ENCODE results near the gene PCNA.
"Not testable (repeated sequence)": the region's sequence is repeated elsewhere in the genome, so short reads cannot be mapped to it uniquely, and the experiment has no call there.

PCNA gene

DNA sequence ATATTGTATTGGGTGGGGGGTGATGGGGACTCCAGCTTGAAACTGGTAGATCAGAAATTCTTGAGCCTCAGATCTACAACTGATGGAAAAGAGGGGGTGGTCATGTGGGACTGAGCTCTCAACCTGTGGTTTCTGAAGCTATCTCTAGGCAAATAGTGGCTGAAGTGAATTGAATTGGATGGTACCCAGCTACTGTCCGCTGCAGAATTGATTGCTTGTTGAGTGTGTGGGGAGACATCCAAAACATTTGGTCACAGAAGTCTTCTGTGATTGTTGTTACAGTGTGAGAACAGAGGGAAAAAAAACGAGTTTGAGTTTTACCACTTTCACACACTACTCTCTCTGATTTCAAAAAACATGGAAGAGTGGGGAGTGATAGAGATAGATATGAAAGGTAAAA lies 21.9 kb upstream of the PCNA start:
- DNase-seq (ENCODE audit: low spot score): no peak

DNA sequence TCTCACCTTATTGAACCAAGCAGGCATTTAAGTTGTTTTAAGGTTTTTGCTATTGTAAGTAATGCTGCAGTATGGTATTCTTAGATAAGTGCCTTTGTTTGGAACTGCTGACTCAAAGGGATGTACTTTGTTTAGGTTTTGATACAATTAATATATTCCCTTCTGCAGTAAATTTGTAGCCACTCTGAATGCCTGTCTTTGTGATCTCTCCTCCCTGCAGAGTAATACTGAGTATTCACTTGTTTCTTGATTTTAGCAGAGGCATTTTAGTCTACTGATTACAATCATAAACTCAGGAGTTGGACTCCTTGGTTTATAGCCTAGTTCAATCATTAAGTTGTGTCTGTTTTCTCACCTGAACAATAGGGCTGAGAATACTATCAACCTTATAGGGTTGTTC lies 20.4 kb upstream of the PCNA start:
- peak; percentile 39 for DNase-seq (ENCODE audit: low spot score)

DNA sequence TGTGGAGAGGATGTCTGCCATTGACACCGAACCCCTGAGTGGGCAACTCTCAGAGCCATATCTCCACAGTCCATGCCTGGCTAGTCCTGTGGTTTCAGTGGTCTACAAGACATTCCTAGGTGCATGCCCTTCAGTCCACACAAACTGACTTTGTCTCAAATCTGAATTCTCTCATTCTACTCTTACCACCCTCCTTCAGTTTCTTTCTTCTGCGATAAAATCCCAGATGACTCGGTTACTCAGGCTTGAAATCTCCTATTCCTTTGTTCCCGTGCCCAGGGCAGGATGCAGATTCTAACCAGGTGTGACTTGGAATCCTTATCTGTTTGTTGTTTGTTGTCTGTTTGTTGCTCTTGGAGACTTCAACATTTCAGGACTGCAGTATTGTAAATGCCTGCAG lies 16.3 kb upstream of the PCNA start:
- DNase-seq (ENCODE audit: low spot score): no peak

DNA sequence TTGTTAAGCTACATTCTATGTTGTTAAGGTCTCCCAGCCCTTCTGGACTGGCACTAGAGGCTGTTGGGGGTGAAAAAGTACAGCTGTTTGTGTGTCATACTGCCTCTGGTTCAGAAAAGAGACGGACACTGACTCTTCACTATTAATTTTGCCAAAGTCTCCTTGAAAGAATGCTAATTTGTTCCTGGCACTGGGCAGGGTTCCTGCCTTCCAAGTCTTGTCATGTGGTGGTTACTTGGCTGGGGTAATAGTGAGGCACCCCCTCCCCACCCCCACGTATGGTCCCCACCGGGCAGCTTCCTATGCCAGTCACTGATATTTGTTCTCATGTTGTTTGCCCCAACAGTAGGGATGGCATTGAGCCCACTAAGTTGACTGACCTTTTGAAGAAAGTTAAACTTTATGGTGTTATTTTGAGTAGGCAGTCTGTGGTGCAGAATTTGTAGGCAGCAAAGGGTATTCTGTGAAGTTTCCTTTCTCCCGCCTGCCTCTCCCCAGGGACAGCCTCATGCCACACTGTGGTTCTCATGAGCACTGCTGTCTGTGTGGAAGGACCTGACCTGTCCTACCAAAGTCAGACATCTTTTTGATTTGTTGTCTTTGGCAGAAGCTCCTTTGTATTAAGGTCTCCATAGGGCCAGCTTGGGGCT lies 15.7 kb upstream of the PCNA start:
- no peak for DNase-seq (ENCODE audit: low spot score)

DNA sequence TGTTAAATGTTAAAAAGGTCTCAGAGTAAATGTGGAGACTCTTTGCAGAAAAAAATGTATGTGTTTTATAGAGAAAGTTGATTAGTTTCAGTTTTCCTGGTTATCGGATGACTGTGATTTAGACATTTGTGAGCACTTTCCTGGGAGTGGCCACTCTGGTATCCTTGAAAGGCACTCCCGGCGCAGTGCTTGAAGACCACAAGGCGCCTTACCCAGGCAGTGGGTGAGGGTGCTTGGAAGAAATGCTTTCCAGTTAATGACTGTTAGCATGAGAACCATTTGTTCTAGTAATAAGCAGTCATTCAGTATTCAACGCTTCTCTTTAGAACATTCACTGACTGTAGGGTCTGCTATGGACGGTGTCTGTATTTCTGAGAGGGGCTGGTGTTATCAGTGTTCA lies 14.2 kb upstream of the PCNA start:
- DNase-seq (ENCODE audit: low spot score): no peak

DNA sequence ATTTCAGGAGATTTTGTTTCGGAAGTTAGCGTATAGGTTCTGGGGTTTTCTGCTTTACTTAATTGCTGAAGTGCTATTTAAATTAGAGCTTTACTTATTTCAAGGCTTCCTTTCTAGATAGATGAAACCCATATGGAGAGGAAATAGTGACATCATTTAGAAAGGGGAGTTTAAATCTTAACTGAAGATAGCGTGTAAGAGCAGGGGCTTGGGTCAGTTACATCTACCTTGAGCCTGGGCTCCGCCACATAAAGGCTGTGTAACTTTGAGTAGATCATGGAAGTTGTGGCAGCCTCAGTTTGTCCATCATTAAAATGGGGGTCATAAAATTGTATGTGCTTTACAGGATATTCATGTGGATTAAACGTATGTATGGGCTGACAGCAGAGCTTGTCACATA lies 11.7 kb upstream of the PCNA start:
- DNase-seq (ENCODE audit: low spot score): no peak

DNA sequence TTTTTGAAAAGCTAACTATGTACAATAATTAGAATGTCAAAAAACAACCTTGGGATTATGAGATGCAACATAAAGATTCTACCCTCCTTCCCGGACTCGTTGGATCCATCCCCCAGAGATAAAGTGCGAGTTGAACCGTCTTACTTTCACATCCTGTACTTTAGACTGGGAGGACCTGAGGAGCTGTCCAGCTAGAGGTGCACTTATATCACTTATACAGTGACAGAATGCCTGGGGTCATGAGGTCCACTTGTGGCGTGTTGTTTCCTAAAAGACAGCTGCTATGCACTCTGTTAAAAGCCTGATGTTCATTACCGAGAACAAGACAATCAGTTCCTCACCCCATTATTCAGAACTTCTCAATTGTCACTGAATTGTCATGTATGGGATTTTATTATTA lies 9.1 kb upstream of the PCNA start:
- no peak for DNase-seq (ENCODE audit: low spot score)

DNA sequence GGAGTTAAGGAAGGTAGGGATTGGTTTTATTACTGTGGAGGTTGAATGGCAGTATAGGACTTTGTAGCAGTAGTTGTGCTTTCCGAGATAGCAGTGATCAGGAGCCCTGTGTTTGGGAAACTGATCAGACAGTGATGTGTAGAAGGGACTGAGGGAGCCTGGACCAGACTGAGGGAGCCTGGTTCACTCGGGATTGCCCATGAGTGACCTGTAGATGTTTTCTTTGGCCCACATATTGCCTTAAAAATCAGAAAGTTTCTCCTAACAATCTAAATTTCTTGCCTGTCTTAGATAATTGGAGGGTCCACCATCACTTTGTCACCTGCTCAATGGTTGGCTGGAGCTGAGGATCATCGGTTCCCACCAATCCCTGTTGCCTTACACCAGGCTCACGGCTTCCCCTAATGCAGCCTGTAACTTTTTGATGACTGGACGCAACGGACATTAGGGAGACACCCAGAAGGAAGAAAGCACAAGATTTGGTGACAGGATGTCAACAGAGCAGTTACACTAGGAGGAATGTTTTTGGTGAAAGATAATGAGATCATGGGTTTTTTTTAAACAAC lies 8.2 kb upstream of the PCNA start:
- no peak for DNase-seq (ENCODE audit: low spot score)

DNA sequence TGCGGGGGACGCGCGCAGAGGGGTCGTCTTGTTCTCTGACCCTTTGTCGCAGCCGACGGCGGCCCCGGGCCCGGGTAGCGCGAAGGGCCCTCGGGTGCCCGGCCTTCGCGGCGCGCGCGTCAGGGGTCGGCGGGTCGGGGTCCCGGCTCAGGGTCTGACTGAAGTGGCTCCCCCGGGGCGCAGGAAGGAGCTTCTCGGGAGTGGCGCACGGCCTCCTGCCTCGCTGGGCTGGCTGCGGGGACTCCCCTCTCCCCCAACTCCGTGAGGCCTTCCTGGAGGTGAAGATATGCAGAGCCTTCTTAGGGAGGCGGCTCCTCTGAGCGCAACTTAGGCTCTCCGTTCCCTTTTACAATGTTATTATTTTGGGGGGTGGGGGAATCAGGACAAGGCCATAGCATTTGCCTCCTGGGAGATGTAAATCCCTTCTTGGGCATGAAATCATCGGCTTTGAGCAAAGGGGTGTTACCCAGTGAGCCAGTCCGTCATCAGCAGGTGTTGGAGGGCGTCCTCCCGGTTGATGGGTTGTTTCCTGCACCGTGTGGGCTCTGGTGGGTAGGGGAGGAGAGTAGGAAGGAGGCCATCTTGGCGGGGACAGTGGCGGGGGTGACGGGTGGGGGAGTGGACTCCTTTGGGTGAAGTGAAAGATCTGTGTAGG lies 7.6 kb upstream of the PCNA start:
- no peak for DNase-seq (ENCODE audit: low spot score)

DNA sequence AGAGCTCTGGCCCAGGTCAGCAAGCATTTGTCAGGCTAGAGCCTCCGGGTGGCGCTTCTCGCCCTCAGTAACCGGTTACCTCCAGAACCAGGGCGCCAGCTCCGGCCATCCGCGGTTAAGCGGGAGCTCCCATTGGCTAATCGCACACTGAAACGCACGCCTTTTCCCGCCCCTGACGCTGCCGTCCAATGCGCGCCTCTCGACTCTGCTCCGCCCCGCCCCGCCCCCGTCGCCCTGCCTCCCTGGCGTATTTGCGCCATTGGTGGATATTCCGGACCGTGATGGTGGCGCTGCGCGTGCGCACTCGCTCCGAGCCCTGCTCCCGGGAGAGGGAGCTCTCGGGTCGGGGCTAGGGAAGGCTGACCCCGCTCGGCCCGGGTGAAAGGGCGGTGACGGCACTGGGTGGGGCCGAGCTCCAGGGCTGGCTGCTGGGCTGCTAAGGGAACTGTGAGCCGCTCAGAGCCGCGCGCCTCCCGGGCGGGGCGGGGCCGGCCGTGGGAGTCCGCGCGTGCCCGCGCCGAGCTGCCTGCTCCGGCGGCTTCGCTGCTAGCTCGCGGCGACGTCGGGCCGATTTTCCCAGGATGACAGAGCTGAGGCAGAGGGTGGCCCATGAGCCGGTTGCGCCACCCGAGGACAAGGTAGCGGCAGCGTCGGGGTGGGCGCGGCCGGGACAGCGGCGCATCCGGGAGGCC lies 6.9 kb upstream of the PCNA start, which contains the start of gene CDS2:
Gene CDS2 (plus strand): TSS at position 497 of the 692 bp plus-strand sequence. CDS start 85 bp downstream, at position 582.
- peak; percentile 99 for DNase-seq (ENCODE audit: low spot score)

DNA sequence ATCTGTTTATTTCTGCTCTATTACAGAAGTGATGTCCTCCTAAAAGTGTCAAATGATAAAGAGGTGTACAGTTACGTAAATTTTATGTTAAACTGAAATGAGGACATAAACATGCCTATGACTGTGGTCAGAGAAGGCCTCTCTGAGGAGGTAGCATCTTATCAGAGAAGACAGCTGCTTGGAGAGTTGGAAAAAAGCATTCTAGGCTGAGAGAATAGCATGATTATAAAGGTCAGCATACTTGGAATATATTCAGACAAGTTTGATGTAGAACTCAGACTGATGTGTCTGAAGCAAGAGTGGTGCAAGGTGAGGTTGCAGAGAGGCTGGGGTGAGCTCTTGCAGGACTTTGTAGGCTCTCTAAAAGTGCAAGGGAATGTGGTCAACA lies 3.1 kb upstream of the PCNA start:
- DNase-seq (ENCODE audit: low spot score): no peak

DNA sequence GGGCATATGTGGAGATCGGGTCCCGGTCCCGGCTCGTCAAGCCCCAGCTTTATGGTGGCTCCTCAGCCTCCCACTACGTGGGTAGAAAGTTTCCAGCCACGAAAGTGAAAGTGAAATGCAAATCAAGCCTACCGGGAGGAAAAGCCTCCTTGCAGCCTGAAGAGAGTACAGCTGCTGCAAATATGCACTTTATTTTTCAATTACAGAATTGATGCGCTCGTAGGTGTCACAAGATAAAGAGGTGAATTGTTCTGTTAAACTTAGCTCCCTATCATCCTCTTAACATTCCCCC lies 373 bp upstream of the PCNA start:
- DNase-seq (ENCODE audit: low spot score): no peak

DNA sequence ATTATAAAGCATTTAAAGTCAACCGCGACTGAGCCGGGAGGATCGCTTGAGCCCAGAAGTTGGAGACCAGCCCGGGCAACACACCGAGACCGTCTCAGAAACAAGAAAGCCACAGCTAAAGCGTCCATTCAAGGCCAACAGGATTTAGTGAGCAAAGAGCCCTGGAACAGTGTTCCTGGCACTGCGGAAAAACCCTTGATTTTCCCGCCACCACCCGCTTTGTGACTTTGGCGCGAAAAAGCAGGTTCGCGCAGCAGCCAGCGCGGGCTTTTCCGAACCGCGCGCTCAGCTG lies 669 bp downstream of the PCNA start:
- DNase-seq (ENCODE audit: low spot score): no peak

DNA sequence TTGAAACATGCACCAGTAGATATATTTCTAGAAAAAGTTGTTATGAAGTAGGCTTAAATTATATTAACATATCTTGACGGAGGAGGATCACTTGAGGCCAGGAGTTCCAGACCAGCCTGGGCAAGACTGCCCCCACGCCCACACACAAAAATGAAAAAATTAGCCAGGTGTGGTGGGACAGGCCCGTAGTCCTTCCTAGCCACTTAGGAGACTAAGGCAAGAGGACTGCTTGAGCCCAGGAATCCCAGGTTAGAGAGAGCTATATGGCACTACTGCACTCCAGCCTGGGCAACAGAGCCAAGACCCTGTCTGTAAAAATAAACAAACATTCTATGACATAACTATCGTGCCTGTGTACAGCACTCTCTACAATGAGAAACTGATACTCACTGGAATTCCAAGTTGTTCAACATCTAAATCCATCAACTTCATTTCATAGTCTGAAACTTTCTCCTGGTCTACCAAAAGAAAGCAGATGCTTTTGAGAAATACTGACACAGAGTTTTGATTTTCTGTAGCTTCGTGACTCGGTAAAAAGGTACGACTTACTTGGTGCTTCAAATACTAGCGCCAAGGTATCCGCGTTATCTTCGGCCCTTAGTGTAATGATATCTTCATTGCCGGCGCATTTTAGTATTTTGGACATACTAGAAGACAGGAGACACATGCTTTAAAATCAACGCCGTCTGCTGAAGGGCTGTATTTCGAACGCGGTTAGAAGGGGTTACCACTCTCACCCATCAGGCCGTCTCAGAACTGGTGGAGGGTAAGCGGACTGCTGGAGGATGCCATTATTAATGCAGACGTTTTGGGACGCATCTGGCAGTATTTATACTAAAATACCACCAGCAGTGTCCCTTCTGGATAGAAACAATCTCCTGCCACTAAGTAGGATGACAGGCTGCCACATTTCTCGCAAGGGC lies 1.3 kb downstream of the PCNA start:
- no peak for DNase-seq (ENCODE audit: low spot score)

DNA sequence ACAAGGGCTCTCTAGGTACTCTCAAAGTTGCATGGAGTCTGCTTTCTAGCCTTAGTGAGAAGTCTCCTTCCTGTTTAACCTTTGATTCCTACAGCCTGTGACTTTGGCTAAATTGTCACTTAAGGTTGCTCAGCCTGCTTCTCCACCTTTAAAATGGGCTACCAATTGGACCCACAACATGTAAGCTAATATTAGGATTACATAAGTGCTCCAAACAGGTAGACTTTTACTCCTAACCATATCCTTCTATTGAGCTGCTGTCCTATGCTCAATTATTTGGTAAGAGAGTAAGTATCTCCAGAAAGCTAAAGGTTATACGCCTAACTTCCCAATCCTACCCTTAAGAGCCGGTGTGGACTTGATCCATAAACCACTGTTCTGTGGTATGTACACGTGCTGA lies 2.9 kb downstream of the PCNA start:
- DNase-seq (ENCODE audit: low spot score): no peak

DNA sequence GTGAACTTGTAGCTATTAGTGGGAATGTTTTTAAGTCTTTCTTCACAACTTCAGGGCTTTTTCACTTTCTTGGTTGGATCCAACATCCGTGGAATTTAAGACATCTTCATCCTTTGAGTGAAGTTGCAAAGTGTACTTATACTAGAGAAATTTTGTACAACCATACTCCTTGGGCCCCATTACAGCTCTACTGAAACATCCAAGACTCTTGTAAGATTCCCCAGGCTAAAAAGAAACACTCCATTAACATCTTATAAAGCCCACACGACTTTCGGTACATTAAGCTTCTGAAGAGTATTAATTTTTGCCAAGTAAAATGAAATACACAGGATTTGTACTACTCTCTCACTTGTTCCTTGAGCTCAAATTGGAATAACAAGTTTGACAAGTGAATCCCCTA lies 5.4 kb downstream of the PCNA start:
- DNase-seq (ENCODE audit: low spot score): no peak

DNA sequence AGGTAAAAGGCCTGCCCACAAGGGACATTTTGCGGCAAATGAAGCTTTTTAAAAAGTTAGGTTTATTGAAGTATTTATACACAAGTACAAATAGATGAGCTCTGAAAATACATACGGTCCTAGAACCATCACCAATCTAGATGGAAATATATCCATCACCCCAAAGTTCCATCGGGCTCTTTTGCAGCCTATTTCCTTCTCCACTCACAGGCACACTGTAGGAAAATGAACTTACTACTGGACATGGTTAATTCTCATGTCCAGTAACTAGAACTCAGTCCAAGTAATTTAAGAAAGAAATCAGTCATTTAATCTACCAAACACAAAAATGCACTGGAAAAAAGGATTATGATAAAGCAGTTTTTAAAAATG lies 6.2 kb downstream of the PCNA start:
- no peak for DNase-seq (ENCODE audit: low spot score)

DNA sequence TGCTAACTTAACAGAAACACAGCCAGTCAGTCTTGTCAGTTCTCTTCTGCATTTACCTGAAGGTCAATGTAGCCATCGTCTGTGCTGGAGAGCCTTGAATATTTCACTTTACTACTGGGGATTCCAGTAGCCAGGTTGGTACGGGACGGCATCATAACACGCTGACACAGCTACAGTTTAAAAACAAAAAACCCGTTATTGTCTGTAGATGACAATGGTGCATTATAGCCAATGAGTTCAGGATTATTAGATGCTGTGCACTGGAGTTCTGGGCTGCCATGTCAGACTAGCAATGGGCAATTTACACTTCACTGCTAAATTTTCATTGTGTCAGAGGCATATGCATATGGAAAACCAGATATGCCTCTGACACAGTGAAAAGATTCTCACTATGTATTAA lies 10.5 kb downstream of the PCNA start:
- DNase-seq (ENCODE audit: low spot score): no peak

DNA sequence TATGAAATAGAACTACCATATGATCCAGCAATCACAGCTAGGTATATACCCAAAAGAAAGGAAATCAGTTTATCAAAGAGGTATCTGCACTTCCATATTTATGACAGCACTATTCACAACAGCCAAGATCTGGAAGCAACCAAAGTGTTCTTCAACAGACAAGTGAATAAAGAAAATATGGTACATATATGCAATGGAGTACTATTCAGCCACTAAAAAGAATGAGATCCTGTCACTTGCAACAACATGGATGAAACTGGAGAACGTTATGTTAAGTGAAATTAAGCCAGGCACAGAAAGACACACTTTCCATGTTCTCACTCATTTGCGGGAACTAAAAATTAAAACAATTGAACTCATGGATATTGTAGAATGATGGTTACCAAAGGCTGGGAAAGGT lies 15.3 kb downstream of the PCNA start:
- DNase-seq (ENCODE audit: low spot score): no peak

DNA sequence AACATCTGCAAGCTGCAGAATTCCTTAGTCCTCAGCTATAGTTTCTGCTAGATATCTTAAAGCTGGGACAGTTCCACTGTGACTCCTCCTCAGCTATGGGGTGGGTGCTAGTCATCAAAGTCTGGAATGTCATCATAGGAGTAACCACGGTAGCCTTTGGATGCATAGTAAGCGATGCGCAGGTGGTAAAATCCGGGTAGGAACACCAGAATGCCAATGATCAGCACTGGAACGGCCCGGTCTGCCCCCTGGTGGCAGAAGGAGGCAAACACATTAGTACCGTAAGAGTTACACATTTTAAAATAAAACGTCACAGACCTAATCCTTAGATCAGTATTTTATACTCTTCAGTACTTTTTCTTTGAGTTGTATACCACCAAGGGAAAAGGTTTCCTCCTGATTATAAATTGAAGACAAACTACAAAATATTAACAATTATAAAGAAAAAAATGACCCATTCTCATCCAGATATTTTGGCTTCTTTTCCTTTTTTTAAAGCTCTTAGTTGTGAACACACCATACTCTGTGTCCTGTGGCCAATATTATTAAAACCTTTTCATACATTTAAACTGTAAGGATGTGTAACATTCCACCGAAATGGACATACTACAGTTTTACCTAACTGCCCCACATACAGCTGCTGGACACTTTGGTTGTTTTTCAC lies 18.9 kb downstream of the PCNA start:
- peak; percentile 78 for DNase-seq (ENCODE audit: low spot score)

DNA sequence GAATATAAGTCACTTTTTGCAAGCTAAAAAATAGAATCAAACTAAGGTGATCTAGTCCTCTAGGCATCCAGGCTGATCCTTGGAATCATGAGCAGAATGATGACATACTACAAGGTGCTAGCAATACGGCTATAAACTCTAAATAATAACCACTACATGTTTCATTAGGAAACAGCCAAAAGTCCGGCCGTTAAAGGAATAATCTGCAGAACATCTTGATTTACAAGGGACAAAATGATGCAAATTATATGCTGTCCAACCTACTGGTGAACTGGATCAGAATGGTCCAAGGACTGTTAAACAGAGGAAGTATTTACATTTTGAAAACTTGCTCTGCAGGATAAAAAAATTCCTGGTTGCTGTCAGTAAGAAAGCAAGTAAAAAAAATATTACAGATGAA lies 19.8 kb downstream of the PCNA start:
- DNase-seq (ENCODE audit: low spot score): not testable (repeated sequence)

DNA sequence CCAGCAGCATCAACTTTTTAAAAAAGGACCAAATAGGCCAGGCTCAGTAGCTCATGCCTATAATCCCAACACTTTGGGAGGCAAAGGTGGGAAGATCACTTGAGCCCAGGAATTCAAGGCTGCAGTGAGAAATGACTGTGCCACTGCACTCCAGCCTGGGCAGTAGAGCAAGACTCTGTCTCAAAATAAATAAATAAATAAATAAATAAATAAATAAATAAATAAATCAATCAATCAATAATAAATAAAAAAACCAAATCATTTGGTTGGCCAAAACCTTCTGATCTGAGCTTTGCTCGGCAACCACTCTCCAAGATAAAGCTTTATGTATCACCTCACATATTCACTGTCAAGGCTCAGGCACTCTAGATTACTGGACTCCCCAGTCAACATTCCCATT lies 20.7 kb downstream of the PCNA start:
- not testable (repeated sequence) for DNase-seq (ENCODE audit: low spot score)

Measured in COLO829 (cell line).